GM18907 (cell line): ENCODE results near the gene AUTS2.

ENCODE experiments used
- ATAC-seq: cut with Tn5 transposase; IDR thresholded peaks from one replicate; pipeline ENCODE4 v1.9.1; 2021; ENCODE audit warnings: mild to moderate bottlenecking, moderate library complexity; ENCODE audit not compliant: unreplicated experiment

AUTS2 gene

GRCh38 chr7:70093205-70093904, 495.1 kb downstream of the AUTS2 start:
- no peak for ATAC-seq

GRCh38 chr7:70094831-70095230, 496.6 kb downstream of the AUTS2 start:
- ATAC-seq = no peak

GRCh38 chr7:70097645-70098044, 499.4 kb downstream of the AUTS2 start:
- no peak for ATAC-seq

- no peak for ATAC-seq
These were observed 499.9 kb downstream of the AUTS2 start for GRCh38 chr7:70098133-70098561.

GRCh38 chr7:70098905-70099672, 500.8 kb downstream of the AUTS2 start:
- no peak for ATAC-seq

- no peak for ATAC-seq
These were observed 506.0 kb downstream of the AUTS2 start for GRCh38 chr7:70104243-70104642.

- ATAC-seq = no peak
These were observed 514.8 kb downstream of the AUTS2 start for GRCh38 chr7:70113078-70113477.

GRCh38 chr7:70113536-70113935, 515.3 kb downstream of the AUTS2 start:
- ATAC-seq = no peak

GRCh38 chr7:70114806-70115205, 516.5 kb downstream of the AUTS2 start:
- no peak for ATAC-seq

GRCh38 chr7:70116244-70116643, 518.0 kb downstream of the AUTS2 start:
- no peak for ATAC-seq

- ATAC-seq = no peak
These were observed 518.6 kb downstream of the AUTS2 start for GRCh38 chr7:70116867-70117266.

GRCh38 chr7:70120851-70121250, 522.6 kb downstream of the AUTS2 start:
- ATAC-seq = no peak

GRCh38 chr7:70131817-70132216, 533.5 kb downstream of the AUTS2 start:
- no peak for ATAC-seq

- ATAC-seq = no peak
These were observed 534.1 kb downstream of the AUTS2 start for GRCh38 chr7:70132226-70132851.

GRCh38 chr7:70132852-70133690, 534.8 kb downstream of the AUTS2 start:
- no peak for ATAC-seq

- no peak for ATAC-seq
These were observed 535.9 kb downstream of the AUTS2 start for GRCh38 chr7:70134029-70134770.

- no peak for ATAC-seq
These were observed 537.4 kb downstream of the AUTS2 start for GRCh38 chr7:70135656-70136055.

- no peak for ATAC-seq
These were observed 538.9 kb downstream of the AUTS2 start for GRCh38 chr7:70137126-70137525.

GRCh38 chr7:70142247-70142932, 544.1 kb downstream of the AUTS2 start:
- ATAC-seq = no peak
